H1 (cell line): ENCODE data around the gene MRC2. TPM values are rescaled to one million over a fixed set of nuclear protein-coding genes. Genes with fewer than 3 reads are reported as not detected.

ENCODE experiments used
- CBX5 ChIP-seq: fragments of 300-800, 300-1000 bp; sonication (generic); IDR thresholded peaks from 2 replicates; pipeline ENCODE4 v1.7.1; 2016; ENCODE audit warnings: antibody characterized with exemption, low read length, low read depth
- EGR1 ChIP-seq: IDR thresholded peaks from 2 replicates; pipeline ENCODE4 v1.6.1; 2011; ENCODE audit warnings: low read depth, low read length, borderline replicate concordance
- GABPA ChIP-seq: IDR thresholded peaks from 2 replicates; pipeline ENCODE4 v1.6.1; 2011; ENCODE audit warnings: mild to moderate bottlenecking, low read length, moderate library complexity, borderline replicate concordance; ENCODE audit not compliant: insufficient read depth
- HDAC6 ChIP-seq: IDR thresholded peaks from one replicate; pipeline ENCODE4 v1.7.1; 2012; ENCODE audit warnings: low read depth, mild to moderate bottlenecking, inconsistent platforms, low read length, moderate library complexity
- PHF8 ChIP-seq: fragments of 200-600 bp; sonication (generic); conservative IDR thresholded peaks from 2 replicates; pipeline ENCODE4 v1.7.1; 2012; ENCODE audit warnings: low read depth, mild to moderate bottlenecking, inconsistent platforms, low read length, moderate library complexity
- SIN3A ChIP-seq, 2 experiments: IDR thresholded peaks in 1 of 2; conservative IDR thresholded peaks in 1 of 2; 2 replicates each; pipeline ENCODE4 v1.6.1; 2011 to 2012; ENCODE audit warnings: low read length in 2 of 2, improper control_type of control experiment in 1 of 2, low read depth in 1 of 2, mild to moderate bottlenecking in 1 of 2
- TBP ChIP-seq: IDR thresholded peaks from 2 replicates; pipeline ENCODE4 v1.6.1; 2011; ENCODE audit warnings: low read depth, low read length, improper control_type of control experiment
- YY1 ChIP-seq: IDR thresholded peaks from 2 replicates; pipeline ENCODE4 v1.6.1; 2011; ENCODE audit warnings: low read depth, mild to moderate bottlenecking, low read length
- polyA plus RNA-seq, 7 experiments: library from polyadenylated mRNA; depleted of rRNA in 3 of 7; stranded (reverse) in 5 of 7; unstranded in 2 of 7; fragments of >200 nt in 5 of 7; fragments of 200-250 nt in 2 of 7; gene quantifications; 1 replicate in 5 of 7; 2 replicates in 1 of 7; 4 replicates in 1 of 7; pipeline versions ENCODE4 v1.2.1 to v1.2.3, GENCODE V29; 2011 to 2013; ENCODE audit warnings: missing spikeins in 2 of 7, mixed read lengths in 2 of 7
- total RNA-seq: library from RNA; stranded (reverse); fragmentation: NEBNext Ultra II Directional; extraction: Animal tissue kit (Norgen Biotek cat#: 25700); gene quantifications from 2 replicates; pipeline ENCODE4 v1.2.1, GENCODE V29; 2021

MRC2 gene
- total and polyA plus RNA-seq, 2 of the 8 experiments (the other 6 are each of a cell fraction or from before 2014, with no cell fraction given), result 7.0 to 24.2 TPM

DNA sequence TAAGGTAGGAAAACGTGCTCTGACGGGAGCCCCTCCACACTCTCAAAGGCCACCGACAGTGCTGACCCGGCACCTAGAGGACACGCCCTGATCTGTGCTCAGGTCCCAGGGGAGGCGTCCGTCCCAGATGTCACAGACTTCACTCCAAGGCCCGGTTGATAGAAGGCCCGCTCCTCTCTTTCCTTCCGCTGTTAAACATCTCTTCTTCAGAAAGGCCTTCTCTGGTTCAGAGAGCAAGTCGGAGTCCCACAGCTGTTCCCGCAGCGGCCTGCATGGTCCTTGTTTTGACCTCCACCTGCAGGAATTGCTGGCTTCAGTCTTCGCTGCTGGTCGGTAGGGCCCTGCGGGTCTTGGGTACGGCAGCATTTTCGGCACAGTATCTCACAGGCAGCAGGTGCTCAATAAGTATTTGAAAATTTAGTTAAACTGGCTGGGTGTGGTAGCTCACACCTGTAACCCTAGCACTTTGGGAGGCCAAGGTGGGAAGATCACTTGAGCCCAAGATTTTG is 88.5 kb downstream of the MRC2 start (continued):
- no peak for TF ChIP-seq HDAC6
- no peak for TF ChIP-seq CBX5
- TF ChIP-seq PHF8, result no peak
- no peak for TF ChIP-seq GABPA
- TF ChIP-seq YY1, result no peak
- TF ChIP-seq EGR1, result no peak
- no peak for TF ChIP-seq TBP
- no peak for TF ChIP-seq SIN3A (conservative IDR thresholded peaks at IDR 0.05 in 1 of 2, IDR thresholded peaks at IDR 0.05 in 1 of 2; ENCODE audit: low read depth in 1 of 2, low read length in 2 of 2)
